ENCODE measurements around the gene MXD4.

DNA sequence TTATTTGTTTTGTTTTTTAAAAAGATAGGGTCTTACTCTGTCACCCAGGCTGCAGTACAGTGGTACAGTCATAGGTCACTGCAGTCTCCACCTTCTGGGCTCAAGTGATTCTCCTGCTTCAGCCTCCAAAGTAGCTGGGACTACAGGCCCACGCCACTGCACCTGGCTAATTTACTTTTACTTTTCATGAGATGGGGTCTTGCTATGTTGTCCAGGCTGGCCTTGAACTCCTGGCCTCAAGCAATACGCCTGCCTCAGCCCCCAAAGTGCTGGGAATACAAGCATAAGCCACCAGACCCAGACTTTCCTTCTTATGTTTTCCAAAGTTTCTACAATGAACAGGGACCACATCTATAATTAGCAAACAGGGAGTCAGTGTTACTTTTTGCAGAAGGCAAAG, 37.9 kb upstream of the MXD4 start:
- TF ChIP-seq POLR2A (IDR thresholded peaks at IDR 0.05) = no peak
- TF ChIP-seq, protein P1, sequence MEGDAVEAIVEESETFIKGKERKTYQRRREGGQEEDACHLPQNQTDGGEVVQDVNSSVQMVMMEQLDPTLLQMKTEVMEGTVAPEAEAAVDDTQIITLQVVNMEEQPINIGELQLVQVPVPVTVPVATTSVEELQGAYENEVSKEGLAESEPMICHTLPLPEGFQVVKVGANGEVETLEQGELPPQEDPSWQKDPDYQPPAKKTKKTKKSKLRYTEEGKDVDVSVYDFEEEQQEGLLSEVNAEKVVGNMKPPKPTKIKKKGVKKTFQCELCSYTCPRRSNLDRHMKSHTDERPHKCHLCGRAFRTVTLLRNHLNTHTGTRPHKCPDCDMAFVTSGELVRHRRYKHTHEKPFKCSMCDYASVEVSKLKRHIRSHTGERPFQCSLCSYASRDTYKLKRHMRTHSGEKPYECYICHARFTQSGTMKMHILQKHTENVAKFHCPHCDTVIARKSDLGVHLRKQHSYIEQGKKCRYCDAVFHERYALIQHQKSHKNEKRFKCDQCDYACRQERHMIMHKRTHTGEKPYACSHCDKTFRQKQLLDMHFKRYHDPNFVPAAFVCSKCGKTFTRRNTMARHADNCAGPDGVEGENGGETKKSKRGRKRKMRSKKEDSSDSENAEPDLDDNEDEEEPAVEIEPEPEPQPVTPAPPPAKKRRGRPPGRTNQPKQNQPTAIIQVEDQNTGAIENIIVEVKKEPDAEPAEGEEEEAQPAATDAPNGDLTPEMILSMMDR (IDR thresholded peaks at IDR 0.05) = no peak

All from adrenal gland (tissue), 5 donors.